H1 (cell line): Measurements from ENCODE around the gene SLC12A6. TPM values are rescaled to one million over a fixed set of nuclear protein-coding genes. Genes with fewer than 3 reads are reported as not detected.

Source experiments
- BACH1 ChIP-seq: IDR thresholded peaks from 2 replicates; pipeline ENCODE4 v1.6.1; 2012; ENCODE audit warnings: low read length, improper control_type of control experiment
- CBX5 ChIP-seq: fragments of 300-800, 300-1000 bp; sonication (generic); IDR thresholded peaks from 2 replicates; pipeline ENCODE4 v1.7.1; 2016; ENCODE audit warnings: antibody characterized with exemption, low read length, low read depth
- CEBPB ChIP-seq: IDR thresholded peaks from 2 replicates; pipeline ENCODE4 v1.6.1; 2012; ENCODE audit warnings: low read depth, low read length
- CHD1 ChIP-seq: IDR thresholded peaks from 2 replicates; pipeline ENCODE4 v1.6.1; 2012; ENCODE audit warnings: low read depth, low read length, improper control_type of control experiment
- EP300 ChIP-seq, 2 experiments: IDR thresholded peaks; 1 replicate in 1 of 2; 2 replicates in 1 of 2; pipeline ENCODE4 v1.6.1; 2011 to 2012; ENCODE audit warnings: low read depth in 2 of 2, low read length in 2 of 2, mild to moderate bottlenecking in 2 of 2, borderline replicate concordance in 1 of 2, inconsistent platforms in 1 of 2, moderate library complexity in 1 of 2
- FOSL1 ChIP-seq: IDR thresholded peaks from 2 replicates; pipeline ENCODE4 v1.6.1; 2011; ENCODE audit warnings: mild to moderate bottlenecking, low read depth, low read length, moderate library complexity; ENCODE audit not compliant: insufficient read depth
- JUN ChIP-seq: IDR thresholded peaks from 2 replicates; pipeline ENCODE4 v1.6.1; 2011; ENCODE audit warnings: low read depth, mild to moderate bottlenecking, improper control_type of control experiment, low read length
- KDM1A ChIP-seq: fragments of 200-600, 300-600 bp; sonication (generic); IDR thresholded peaks from 2 replicates; pipeline ENCODE4 v1.7.1; 2016; ENCODE audit warnings: mild to moderate bottlenecking, low read length, borderline replicate concordance
- KDM4A ChIP-seq: IDR thresholded peaks from one replicate; pipeline ENCODE4 v1.7.1; 2012; ENCODE audit warnings: low read depth, mild to moderate bottlenecking, moderate library complexity, low read length, inconsistent platforms; ENCODE audit not compliant: severe bottlenecking
- MAFK ChIP-seq: IDR thresholded peaks from 2 replicates; pipeline ENCODE4 v1.6.1; 2012; ENCODE audit warnings: low read depth, mild to moderate bottlenecking, improper control_type of control experiment, low read length
- NANOG ChIP-seq: IDR thresholded peaks from 2 replicates; pipeline ENCODE4 v1.6.1; 2011; ENCODE audit warnings: low read length, low read depth, mild to moderate bottlenecking, inconsistent platforms; ENCODE audit not compliant: insufficient read depth, poor library complexity, severe bottlenecking
- RAD21 ChIP-seq, 2 experiments: IDR thresholded peaks in 1 of 2; conservative IDR thresholded peaks in 1 of 2; 2 replicates each; pipeline ENCODE4 v1.6.1; 2011; ENCODE audit warnings: low read depth in 2 of 2, low read length in 2 of 2, improper control_type of control experiment in 1 of 2, inconsistent platforms in 1 of 2, mild to moderate bottlenecking in 1 of 2, moderate library complexity in 1 of 2
- RNF2 ChIP-seq: fragments of 200-900, 300-1000 bp; sonication (generic); IDR thresholded peaks from 2 replicates; pipeline ENCODE4 v1.7.1; 2016; ENCODE audit warnings: borderline replicate concordance, low read depth, mild to moderate bottlenecking, antibody characterized with exemption, low read length; ENCODE audit not compliant: poor library complexity, severe bottlenecking; ENCODE audit errors: missing control alignments
- SIRT6 ChIP-seq: IDR thresholded peaks from one replicate; pipeline ENCODE4 v1.7.1; 2012; ENCODE audit warnings: low read length, inconsistent platforms
- SP1 ChIP-seq: IDR thresholded peaks from 2 replicates; pipeline ENCODE4 v1.6.1; 2011; ENCODE audit warnings: low read depth, low read length
- TBP ChIP-seq: IDR thresholded peaks from 2 replicates; pipeline ENCODE4 v1.6.1; 2011; ENCODE audit warnings: low read depth, low read length, improper control_type of control experiment
- TCF12 ChIP-seq: IDR thresholded peaks from 2 replicates; pipeline ENCODE4 v1.6.1; 2011; ENCODE audit warnings: low read depth, mild to moderate bottlenecking, low read length
- ZNF274 ChIP-seq: IDR thresholded peaks from 2 replicates; pipeline ENCODE4 v1.7.0; 2012; ENCODE audit warnings: low read length, borderline replicate concordance; ENCODE audit errors: extremely low read depth
- polyA plus RNA-seq, 7 experiments: library from polyadenylated mRNA; depleted of rRNA in 3 of 7; stranded (reverse) in 5 of 7; unstranded in 2 of 7; fragments of >200 nt in 5 of 7; fragments of 200-250 nt in 2 of 7; gene quantifications; 1 replicate in 5 of 7; 2 replicates in 1 of 7; 4 replicates in 1 of 7; pipeline versions ENCODE4 v1.2.1 to v1.2.3, GENCODE V29; 2011 to 2013; ENCODE audit warnings: missing spikeins in 2 of 7, mixed read lengths in 2 of 7
- total RNA-seq: library from RNA; stranded (reverse); fragmentation: NEBNext Ultra II Directional; extraction: Animal tissue kit (Norgen Biotek cat#: 25700); gene quantifications from 2 replicates; pipeline ENCODE4 v1.2.1, GENCODE V29; 2021
- TF ChIP-seq, protein P1 (sequence below): IDR thresholded peaks from 2 replicates; pipeline ENCODE4 v1.6.1; 2012; ENCODE audit warnings: low read length, inconsistent platforms
- TF ChIP-seq, protein P2 (sequence below): IDR thresholded peaks from 2 replicates; pipeline ENCODE4 v1.6.1; 2012; ENCODE audit warnings: inconsistent platforms
- TF ChIP-seq, protein P3 (sequence below): IDR thresholded peaks from 2 replicates; pipeline ENCODE4 v1.6.1; 2012; ENCODE audit warnings: inconsistent platforms

SLC12A6 gene
- total and polyA plus RNA-seq, 2 of the 8 experiments (the other 6 are each of a cell fraction or from before 2014, with no cell fraction given) = 9.2 to 11.1 TPM

DNA sequence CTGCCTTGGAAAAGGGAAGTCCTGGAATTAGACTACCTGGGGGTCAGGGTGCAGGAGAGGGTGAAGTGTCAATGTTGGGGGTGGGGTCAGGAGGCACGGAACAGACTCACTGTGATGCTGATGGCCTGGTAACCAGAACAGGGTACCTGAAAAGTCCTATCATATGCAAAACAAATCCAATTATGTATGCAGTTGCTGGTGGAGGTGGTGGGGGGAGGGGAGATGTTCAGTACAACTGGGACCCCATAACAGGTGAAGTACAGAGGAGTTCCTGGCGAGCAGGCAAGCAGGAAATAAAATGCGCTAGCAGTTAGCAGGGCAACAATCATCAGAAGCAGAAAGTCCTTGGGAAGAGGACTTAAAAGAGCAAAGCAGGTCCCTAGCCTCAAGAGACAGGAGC is 123.4 kb downstream of the SLC12A6 start (continued):
- TF ChIP-seq, protein P1, sequence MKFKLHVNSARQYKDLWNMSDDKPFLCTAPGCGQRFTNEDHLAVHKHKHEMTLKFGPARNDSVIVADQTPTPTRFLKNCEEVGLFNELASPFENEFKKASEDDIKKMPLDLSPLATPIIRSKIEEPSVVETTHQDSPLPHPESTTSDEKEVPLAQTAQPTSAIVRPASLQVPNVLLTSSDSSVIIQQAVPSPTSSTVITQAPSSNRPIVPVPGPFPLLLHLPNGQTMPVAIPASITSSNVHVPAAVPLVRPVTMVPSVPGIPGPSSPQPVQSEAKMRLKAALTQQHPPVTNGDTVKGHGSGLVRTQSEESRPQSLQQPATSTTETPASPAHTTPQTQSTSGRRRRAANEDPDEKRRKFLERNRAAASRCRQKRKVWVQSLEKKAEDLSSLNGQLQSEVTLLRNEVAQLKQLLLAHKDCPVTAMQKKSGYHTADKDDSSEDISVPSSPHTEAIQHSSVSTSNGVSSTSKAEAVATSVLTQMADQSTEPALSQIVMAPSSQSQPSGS = 0 out of 2 replicates have a peak, but pooled peaks have one; percentile 23
- TF ChIP-seq CEBPB (no peak), BACH1 (no peak), EP300 (IDR thresholded peaks at IDR 0.05; ENCODE audit: borderline replicate concordance in 1 of 2, low read depth in 2 of 2, low read length in 2 of 2) (peak in 1 of 2 experiments; percentile 84; a peak in 1 of 3 replicates), NANOG (peak; percentile 57), TBP (0 out of 2 replicates have a peak, but pooled peaks have one; percentile 43), ZNF274 (no peak), JUN (no peak), CHD1 (no peak), RAD21 (IDR thresholded peaks at IDR 0.05 in 1 of 2, conservative IDR thresholded peaks at IDR 0.05 in 1 of 2; ENCODE audit: low read depth in 2 of 2, low read length in 2 of 2) (no peak), CBX5 (no peak), SIRT6 (no peak), KDM1A (no peak), KDM4A (no peak), FOSL1 (no peak), SP1 (peak; percentile 92), RNF2 (no peak), MAFK (no peak), TCF12 (0 out of 2 replicates have a peak, but pooled peaks have one; percentile 54)
- TF ChIP-seq, protein P2, sequence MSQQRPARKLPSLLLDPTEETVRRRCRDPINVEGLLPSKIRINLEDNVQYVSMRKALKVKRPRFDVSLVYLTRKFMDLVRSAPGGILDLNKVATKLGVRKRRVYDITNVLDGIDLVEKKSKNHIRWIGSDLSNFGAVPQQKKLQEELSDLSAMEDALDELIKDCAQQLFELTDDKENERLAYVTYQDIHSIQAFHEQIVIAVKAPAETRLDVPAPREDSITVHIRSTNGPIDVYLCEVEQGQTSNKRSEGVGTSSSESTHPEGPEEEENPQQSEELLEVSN = no peak
- TF ChIP-seq, protein P3, sequence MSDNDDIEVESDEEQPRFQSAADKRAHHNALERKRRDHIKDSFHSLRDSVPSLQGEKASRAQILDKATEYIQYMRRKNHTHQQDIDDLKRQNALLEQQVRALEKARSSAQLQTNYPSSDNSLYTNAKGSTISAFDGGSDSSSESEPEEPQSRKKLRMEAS = no peak
